SU-DHL-6 (cell line): ENCODE data around the gene LMBRD2.

Source experiments
- H2AFZ ChIP-seq: fragments of 200-600 bp; sonication (generic); 2 replicates; pipeline ENCODE4 v1.6.1; 2014; ENCODE audit warnings: low read depth, mild to moderate bottlenecking, moderate library complexity, mixed read lengths, antibody characterized with exemption, low read length; ENCODE audit not compliant: severe bottlenecking
- H3F3A ChIP-seq: fragments of 200-600 bp; shearing (Covaris generic); 2 replicates; pipeline ENCODE4 v1.6.0; 2016; ENCODE audit warnings: antibody characterized with exemption, mild to moderate bottlenecking; ENCODE audit not compliant: insufficient read depth
- H3K27ac ChIP-seq: fragments of 200-600 bp; sonication (generic); 2 replicates; pipeline ENCODE4 v1.5.1; 2016; ENCODE audit warnings: low read depth, mild to moderate bottlenecking, low read length, moderate library complexity, mixed read lengths
- H3K27me3 ChIP-seq: fragments of 200-600 bp; sonication (generic), shearing (Covaris generic); 2 replicates; pipeline ENCODE4 v1.6.0; 2014; ENCODE audit warnings: mild to moderate bottlenecking, low read length
- H3K36me3 ChIP-seq: fragments of 200-600 bp; sonication (generic); 2 replicates; pipeline ENCODE4 v1.6.1; 2014; ENCODE audit warnings: mild to moderate bottlenecking, low read length, mixed read lengths
- H3K4me2 ChIP-seq: fragments of 300-600, 200-600 bp; shearing (Covaris generic), sonication (generic); 2 replicates; pipeline ENCODE4 v1.6.0; 2014; ENCODE audit warnings: low read length, low read depth, mild to moderate bottlenecking; ENCODE audit not compliant: poor library complexity, severe bottlenecking
- H3K4me3 ChIP-seq: fragments of 200-600 bp; sonication (generic); 2 replicates; pipeline ENCODE4 v1.5.1; 2014; ENCODE audit warnings: antibody characterized with exemption, low read length, mild to moderate bottlenecking, mixed read lengths; ENCODE audit not compliant: insufficient read depth, poor library complexity, severe bottlenecking
- H3K79me2 ChIP-seq: fragments of 200-600 bp; sonication (generic); 2 replicates; pipeline ENCODE4 v1.6.1; 2014; ENCODE audit warnings: mild to moderate bottlenecking, low read length, moderate library complexity; ENCODE audit not compliant: insufficient read depth
- H3K9ac ChIP-seq: fragments of 200-600 bp; sonication (generic); 2 replicates; pipeline ENCODE4 v1.7.0; 2014; ENCODE audit warnings: mild to moderate bottlenecking, low read length
- H3K9me2 ChIP-seq: fragments of 200-600 bp; sonication (generic); replicated peaks from 2 replicates; pipeline ENCODE4 v1.6.1; 2014; ENCODE audit warnings: low read length; ENCODE audit not compliant: insufficient read depth
- H3K9me3 ChIP-seq: fragments of 200-600 bp; sonication (generic); 2 replicates; pipeline ENCODE4 v1.6.1; 2014; ENCODE audit warnings: low read length, mixed read lengths; ENCODE audit not compliant: insufficient read depth
- H4K20me1 ChIP-seq: fragments of 200-600 bp; sonication (generic); 2 replicates; pipeline ENCODE4 v1.6.1; 2014; ENCODE audit warnings: low read depth, mild to moderate bottlenecking, antibody characterized with exemption, low read length, moderate library complexity, mixed read lengths
- EZH2phosphoT487 ChIP-seq: fragments of 200-600 bp; sonication (generic), shearing (Covaris generic); conservative IDR thresholded peaks from 2 replicates; pipeline ENCODE4 v1.6.1; 2018; ENCODE audit warnings: mild to moderate bottlenecking, antibody characterized with exemption, low read length, moderate library complexity, mixed read lengths
- TF ChIP-seq, protein P1 (sequence below): fragments of 200-600 bp; sonication (generic); IDR thresholded peaks from one replicate; pipeline ENCODE4 v1.5.1; 2017; ENCODE audit warnings: antibody characterized with exemption, mild to moderate bottlenecking, low read length, moderate library complexity; ENCODE audit not compliant: insufficient read depth, poor library complexity, severe bottlenecking

The LMBRD2 gene

DNA sequence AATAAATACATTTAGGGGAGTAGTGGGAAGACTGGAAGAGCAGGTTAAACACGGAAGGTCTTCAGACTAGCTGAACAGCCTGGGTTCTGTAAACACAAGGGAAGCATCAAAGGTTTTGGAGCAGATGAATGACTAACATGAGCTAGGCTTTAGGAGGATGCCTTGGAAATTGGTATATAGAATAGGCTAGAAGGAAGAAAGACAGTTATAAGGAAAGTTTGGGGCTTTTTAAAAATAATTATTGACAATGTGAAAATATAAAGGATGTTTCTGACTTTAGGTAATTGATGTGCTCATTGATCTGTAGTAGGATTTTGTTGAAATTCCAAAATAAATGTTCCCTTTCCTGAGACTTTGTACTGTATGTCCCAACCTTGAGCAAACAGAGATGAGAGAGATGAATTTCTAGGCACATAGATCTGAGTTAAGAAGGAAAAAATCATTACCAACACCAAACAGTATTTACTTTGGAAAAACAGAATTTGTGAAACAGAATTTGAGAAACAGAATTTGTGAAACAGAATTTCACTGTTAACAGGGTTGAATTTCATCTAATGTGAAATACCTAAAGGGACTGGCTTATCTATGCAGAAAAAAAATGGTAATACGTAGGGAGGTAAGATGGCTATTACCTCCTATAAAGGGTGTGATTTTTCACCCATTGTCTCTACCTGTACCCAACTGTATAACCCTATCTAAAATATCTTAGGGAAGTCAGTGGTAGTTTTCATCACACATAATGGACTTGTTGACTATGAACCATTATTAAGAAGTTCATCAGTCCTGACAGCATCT lies 29.1 kb upstream of the LMBRD2 start:
- H3K4me3 ChIP-seq: no peak overlapping the region

DNA sequence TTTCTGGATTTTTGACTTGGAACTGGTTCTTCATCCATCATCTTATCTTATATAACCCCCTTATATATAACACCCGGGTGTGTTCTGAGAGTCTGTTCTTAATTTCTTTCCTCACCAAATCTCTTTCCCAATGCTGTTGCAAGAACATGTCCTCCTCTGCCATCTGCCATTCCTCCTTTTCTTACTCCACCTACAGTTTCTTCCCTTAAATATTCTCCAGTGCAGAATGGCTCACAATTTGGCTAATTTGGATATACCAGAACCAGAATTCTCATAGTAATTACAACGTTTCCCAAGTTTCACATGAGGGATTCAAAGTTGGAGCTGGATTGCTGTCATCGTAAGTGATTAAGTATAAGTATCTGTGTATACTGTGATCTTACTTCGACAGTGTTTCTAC lies 28.3 kb upstream of the LMBRD2 start:
- Histone ChIP-seq H3K36me3 (peaks cover 62% of the 10 kb centered on the region), H4K20me1 (no peaks in the 10 kb centered on the region)

More for the DNA sequence above, 29.1 kb upstream of the LMBRD2 start:
- no peak overlapping the region for H3K9ac ChIP-seq
- no peaks in the 10 kb centered on the region; the same call in 1 of the 2 replicates for H3K79me2 ChIP-seq
- H3K9me2 ChIP-seq: no peaks in the 10 kb centered on the region
- no peak overlapping the region for H3K27ac ChIP-seq
- no peak overlapping the region for H3K4me2 ChIP-seq
- no peaks in the 10 kb centered on the region for H3K27me3 ChIP-seq
- H4K20me1 ChIP-seq: no peaks in the 10 kb centered on the region
- H3K36me3 ChIP-seq: peaks cover 57% of the 10 kb centered on the region
- no peaks in the 10 kb centered on the region for H3K9me3 ChIP-seq
- H3F3A ChIP-seq: 0 out of 2 replicates have a peak, but pooled peaks cover 2% of the 10 kb centered on the region
- no peak for TF ChIP-seq EZH2phosphoT487
- TF ChIP-seq, protein P1, sequence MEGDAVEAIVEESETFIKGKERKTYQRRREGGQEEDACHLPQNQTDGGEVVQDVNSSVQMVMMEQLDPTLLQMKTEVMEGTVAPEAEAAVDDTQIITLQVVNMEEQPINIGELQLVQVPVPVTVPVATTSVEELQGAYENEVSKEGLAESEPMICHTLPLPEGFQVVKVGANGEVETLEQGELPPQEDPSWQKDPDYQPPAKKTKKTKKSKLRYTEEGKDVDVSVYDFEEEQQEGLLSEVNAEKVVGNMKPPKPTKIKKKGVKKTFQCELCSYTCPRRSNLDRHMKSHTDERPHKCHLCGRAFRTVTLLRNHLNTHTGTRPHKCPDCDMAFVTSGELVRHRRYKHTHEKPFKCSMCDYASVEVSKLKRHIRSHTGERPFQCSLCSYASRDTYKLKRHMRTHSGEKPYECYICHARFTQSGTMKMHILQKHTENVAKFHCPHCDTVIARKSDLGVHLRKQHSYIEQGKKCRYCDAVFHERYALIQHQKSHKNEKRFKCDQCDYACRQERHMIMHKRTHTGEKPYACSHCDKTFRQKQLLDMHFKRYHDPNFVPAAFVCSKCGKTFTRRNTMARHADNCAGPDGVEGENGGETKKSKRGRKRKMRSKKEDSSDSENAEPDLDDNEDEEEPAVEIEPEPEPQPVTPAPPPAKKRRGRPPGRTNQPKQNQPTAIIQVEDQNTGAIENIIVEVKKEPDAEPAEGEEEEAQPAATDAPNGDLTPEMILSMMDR: no peak
- no peak overlapping the region for H2AFZ ChIP-seq

GRCh38 chr5:36178524-36178890 lies 26.8 kb upstream of the LMBRD2 start:
- no peaks in the 10 kb centered on the region for H3K9me3 ChIP-seq
- H3F3A ChIP-seq: 0 out of 2 replicates have a peak, but pooled peaks cover 7% of the 10 kb centered on the region
- H3K27me3 ChIP-seq: no peaks in the 10 kb centered on the region
- no peak overlapping the region for H3K4me3 ChIP-seq
- H3K9me2 ChIP-seq: no peaks in the 10 kb centered on the region
- no peak overlapping the region for H2AFZ ChIP-seq
- no peak overlapping the region for H3K27ac ChIP-seq
- H3K36me3 ChIP-seq: peaks cover 63% of the 10 kb centered on the region
- TF ChIP-seq, protein P1: no peak
- TF ChIP-seq EZH2phosphoT487: no peak
- H4K20me1 ChIP-seq: no peaks in the 10 kb centered on the region
- H3K79me2 ChIP-seq: no peaks in the 10 kb centered on the region; the same call in 1 of the 2 replicates
- H3K9ac ChIP-seq: no peak overlapping the region
- H3K4me2 ChIP-seq: no peak overlapping the region

More for the DNA sequence above, 28.3 kb upstream of the LMBRD2 start:
- no peaks in the 10 kb centered on the region for H3K27me3 ChIP-seq
- H3K9ac ChIP-seq: no peak overlapping the region
- H3K27ac ChIP-seq: no peak overlapping the region
- no peaks in the 10 kb centered on the region for H3K9me3 ChIP-seq
- H3F3A ChIP-seq: 0 out of 2 replicates have a peak, but pooled peaks cover 7% of the 10 kb centered on the region
- no peak overlapping the region for H2AFZ ChIP-seq
- no peaks in the 10 kb centered on the region for H3K9me2 ChIP-seq
- H3K4me3 ChIP-seq: no peak overlapping the region
- no peak for TF ChIP-seq EZH2phosphoT487
- TF ChIP-seq, protein P1: no peak
- H3K79me2 ChIP-seq: no peaks in the 10 kb centered on the region; the same call in 1 of the 2 replicates
- H3K4me2 ChIP-seq: no peak overlapping the region
